ENCODE data around the gene SLC2A6.
A peak's percentile ranks its signal among the peaks of the same experiment; 100 is the strongest.

The SLC2A6 gene

DNA sequence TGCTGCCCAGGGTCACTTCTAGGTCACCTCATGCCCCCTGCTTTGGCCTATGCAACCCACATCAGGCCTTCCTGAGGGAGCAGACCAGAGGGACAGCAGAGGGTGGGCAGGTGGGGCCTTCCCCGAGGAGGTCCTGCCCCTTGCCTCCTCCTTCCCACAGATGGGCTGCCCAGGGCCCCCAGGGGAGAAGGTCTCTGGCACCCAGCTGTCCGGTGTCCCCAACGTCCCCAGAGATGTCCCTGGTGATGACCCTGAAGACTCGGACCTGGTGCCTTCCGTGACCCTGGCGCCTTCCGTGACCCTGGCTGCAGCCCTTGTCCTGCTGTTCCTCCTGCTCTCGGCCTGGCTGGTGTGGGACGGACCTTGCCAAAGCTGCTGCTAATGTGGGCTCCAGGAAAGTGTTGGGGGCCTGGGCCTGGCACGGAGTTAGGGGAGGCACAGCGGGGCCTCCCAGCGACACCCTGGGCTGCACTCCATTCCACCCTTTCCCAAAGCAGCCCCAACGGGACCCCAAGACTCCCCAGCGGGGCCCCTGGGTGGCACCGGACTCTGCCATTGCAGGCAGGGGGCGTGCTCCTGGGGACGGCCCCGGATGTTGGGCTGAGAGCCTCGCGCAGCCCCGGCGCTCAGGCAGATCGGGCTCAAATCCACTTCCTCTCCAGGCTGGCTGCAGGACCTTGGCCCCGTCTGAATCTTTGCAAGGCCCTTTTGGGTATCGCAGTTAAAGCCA lies 6.8 kb upstream of the SLC2A6 start:
- Mint-ChIP-seq H3K4me3 (peak overlapping the region; percentile 59), H3K9me3 (no peaks in the 10 kb centered on the region), H3K36me3 (ENCODE audit: insufficient read depth) (no peaks in the 10 kb centered on the region), H3K27me3 (peaks cover 15 to 18% of the 10 kb centered on the region in 2 donors), H3K4me1 (ENCODE audit: low read depth in 2 of 2) (peaks cover 4% of the 10 kb centered on the region in 2 donors), H3K27ac (no peak overlapping the region)
- DNase-seq = no peak
- ATAC-seq (replicated peaks) = peak; percentile 28

- DNase-seq (no peak), ATAC-seq (replicated peaks) (no peak)
- Mint-ChIP-seq H3K36me3 (ENCODE audit: insufficient read depth) (no peaks in the 10 kb centered on the region), H3K27ac (no peak overlapping the region), H3K9me3 (no peaks in the 10 kb centered on the region), H3K27me3 (peaks cover 6 to 10% of the 10 kb centered on the region in 2 donors), H3K4me1 (ENCODE audit: low read depth in 2 of 2) (peaks cover 6 to 7% of the 10 kb centered on the region in 2 donors), H3K4me3 (no peak overlapping the region)
Measured at GRCh38 chr9:133484671-133485437, 6.0 kb upstream of the SLC2A6 start.

DNA sequence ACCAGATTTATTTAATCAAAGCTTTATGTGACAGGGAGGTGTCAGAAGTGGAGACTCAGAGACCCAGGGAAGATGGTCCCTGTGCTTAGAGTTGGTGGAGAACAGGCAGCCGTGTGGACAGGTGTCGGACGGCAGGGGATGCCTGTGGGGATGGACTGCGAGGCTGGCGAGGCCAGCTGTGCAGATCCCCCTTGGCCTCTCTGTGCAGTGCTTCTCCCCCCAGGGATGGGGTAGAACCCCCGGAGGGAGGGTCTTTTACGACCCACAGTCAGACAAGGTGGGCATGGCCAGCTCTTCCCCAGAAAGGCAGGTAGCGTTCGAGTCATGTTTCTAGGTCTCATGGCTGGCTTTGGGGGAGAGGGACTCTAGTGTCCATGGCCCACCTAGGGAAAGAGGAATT lies 4.7 kb upstream of the SLC2A6 start:
- H3K27ac Mint-ChIP-seq = peak overlapping the region in 1 of 2 donors; percentile 14
- peaks cover 2% of the 10 kb centered on the region for H3K36me3 Mint-ChIP-seq (ENCODE audit: insufficient read depth)
- H3K4me3 Mint-ChIP-seq = no peak overlapping the region
- peaks cover 9 to 13% of the 10 kb centered on the region in 2 donors for H3K4me1 Mint-ChIP-seq (ENCODE audit: low read depth in 2 of 2)
- H3K27me3 Mint-ChIP-seq = no peaks in the 10 kb centered on the region
- no peak for ATAC-seq (replicated peaks)
- no peaks in the 10 kb centered on the region for H3K9me3 Mint-ChIP-seq
- no peak for DNase-seq

- H3K4me3 Mint-ChIP-seq = peak overlapping the region; percentile 77 to 80
- H3K9me3 Mint-ChIP-seq = no peaks in the 10 kb centered on the region
- H3K36me3 Mint-ChIP-seq (ENCODE audit: insufficient read depth) = peaks cover 4% of the 10 kb centered on the region
- ATAC-seq (replicated peaks) (peak; percentile 22), DNase-seq (peak in 1 of 3 experiments; percentile 24)
- peak overlapping the region in 1 of 2 donors; percentile 51 for H3K27ac Mint-ChIP-seq
- no peaks in the 10 kb centered on the region for H3K27me3 Mint-ChIP-seq
- peaks cover 7 to 10% of the 10 kb centered on the region in 2 donors for H3K4me1 Mint-ChIP-seq (ENCODE audit: low read depth in 2 of 2)
Measured at GRCh38 chr9:133477992-133478850, 678 bp downstream of the SLC2A6 start.

- Mint-ChIP-seq H3K27ac (peak overlapping the region in 1 of 2 donors; percentile 49), H3K4me3 (peak overlapping the region in 1 of 2 donors; percentile 80), H3K36me3 (ENCODE audit: insufficient read depth) (peaks cover 4% of the 10 kb centered on the region), H3K27me3 (no peaks in the 10 kb centered on the region), H3K9me3 (no peaks in the 10 kb centered on the region), H3K4me1 (ENCODE audit: low read depth in 2 of 2) (peaks cover 7 to 10% of the 10 kb centered on the region in 2 donors)
- DNase-seq (no peak), ATAC-seq (replicated peaks) (no peak)
Measured at GRCh38 chr9:133477461-133477860, 1.4 kb downstream of the SLC2A6 start.

- DNase-seq = no peak
- Mint-ChIP-seq H3K27me3 (no peaks in the 10 kb centered on the region), H3K4me1 (ENCODE audit: low read depth in 2 of 2) (peaks cover 7 to 10% of the 10 kb centered on the region in 2 donors), H3K4me3 (no peak overlapping the region), H3K27ac (peak overlapping the region in 1 of 2 donors; percentile 49), H3K9me3 (no peaks in the 10 kb centered on the region), H3K36me3 (ENCODE audit: insufficient read depth) (peaks cover 4% of the 10 kb centered on the region)
- no peak for ATAC-seq (replicated peaks)
Measured at GRCh38 chr9:133476941-133477340, 2.0 kb downstream of the SLC2A6 start.

DNA sequence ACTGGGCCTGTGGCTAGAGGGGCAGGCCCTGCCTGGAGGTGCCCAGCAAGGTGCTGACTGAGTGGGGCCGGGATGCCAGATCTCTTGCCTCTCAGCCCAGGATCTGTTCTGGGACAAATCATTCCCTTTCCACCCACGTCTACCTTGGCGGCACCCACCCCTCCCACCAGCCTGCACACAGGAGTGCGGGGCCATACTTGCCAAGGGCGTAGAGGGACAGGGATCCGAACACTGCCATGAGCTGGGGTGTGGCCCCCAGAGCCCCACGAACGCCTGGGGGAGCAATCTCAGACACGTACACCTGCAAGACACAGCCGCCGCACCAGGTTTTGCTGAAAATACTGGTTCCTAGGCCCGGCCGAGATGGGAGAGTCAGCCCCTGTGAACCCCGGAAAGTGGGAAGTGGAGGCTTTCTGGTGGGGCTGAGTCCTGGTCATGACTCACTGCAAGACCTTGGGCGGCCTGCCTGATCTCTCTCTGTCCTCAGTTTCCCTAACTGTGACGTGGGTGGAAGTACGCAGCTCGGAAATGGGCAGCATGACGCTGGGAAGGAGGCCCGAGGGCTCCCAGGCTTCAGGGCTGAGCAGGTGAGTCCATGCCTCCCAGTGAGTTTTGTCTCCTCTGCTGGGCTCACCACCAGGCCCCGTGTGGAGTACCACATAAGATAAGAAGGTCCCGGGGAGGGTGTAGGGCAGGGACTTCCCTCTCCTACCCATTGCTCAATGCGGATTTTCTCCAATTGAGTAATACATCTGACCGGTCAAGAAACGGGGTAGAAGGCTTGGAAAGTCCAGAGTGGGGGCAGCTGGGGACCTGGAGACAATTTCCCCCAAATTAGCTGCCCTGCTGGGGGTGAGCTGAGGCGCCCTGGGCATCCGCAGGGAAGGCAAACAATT lies 2.6 kb downstream of the SLC2A6 start:
- H3K4me3 Mint-ChIP-seq = peak overlapping the region in 1 of 2 donors; percentile 27
- peaks cover 7 to 10% of the 10 kb centered on the region in 2 donors for H3K4me1 Mint-ChIP-seq (ENCODE audit: low read depth in 2 of 2)
- peak overlapping the region in 1 of 2 donors; percentile 25 for H3K27ac Mint-ChIP-seq
- no peak for ATAC-seq (replicated peaks)
- peaks cover 4% of the 10 kb centered on the region for H3K36me3 Mint-ChIP-seq (ENCODE audit: insufficient read depth)
- H3K27me3 Mint-ChIP-seq = no peaks in the 10 kb centered on the region
- no peak for DNase-seq
- no peaks in the 10 kb centered on the region for H3K9me3 Mint-ChIP-seq

GRCh38 chr9:133475292-133476012 lies 3.4 kb downstream of the SLC2A6 start:
- Mint-ChIP-seq H3K9me3 (no peaks in the 10 kb centered on the region), H3K36me3 (ENCODE audit: insufficient read depth) (peaks cover 4% of the 10 kb centered on the region), H3K27me3 (no peaks in the 10 kb centered on the region), H3K4me1 (ENCODE audit: low read depth in 2 of 2) (peaks cover 8 to 10% of the 10 kb centered on the region in 2 donors), H3K4me3 (no peak overlapping the region), H3K27ac (no peak overlapping the region)
- ATAC-seq (replicated peaks) = no peak
- DNase-seq = no peak

GRCh38 chr9:133474853-133475252 lies 4.0 kb downstream of the SLC2A6 start:
- Mint-ChIP-seq H3K27ac (peak overlapping the region in 1 of 2 donors; percentile 38), H3K27me3 (no peaks in the 10 kb centered on the region), H3K9me3 (no peaks in the 10 kb centered on the region), H3K4me3 (no peak overlapping the region), H3K4me1 (ENCODE audit: low read depth in 2 of 2) (peaks cover 7% of the 10 kb centered on the region in 2 donors), H3K36me3 (ENCODE audit: insufficient read depth) (peaks cover 4% of the 10 kb centered on the region)
- DNase-seq = no peak
- ATAC-seq (replicated peaks) = no peak

GRCh38 chr9:133474215-133474614 lies 4.7 kb downstream of the SLC2A6 start:
- Mint-ChIP-seq H3K27ac (peak overlapping the region in 1 of 2 donors; percentile 38), H3K27me3 (no peaks in the 10 kb centered on the region), H3K4me3 (no peak overlapping the region), H3K4me1 (ENCODE audit: low read depth in 2 of 2) (peaks cover under 1 to 4% of the 10 kb centered on the region in 2 donors), H3K9me3 (no peaks in the 10 kb centered on the region), H3K36me3 (ENCODE audit: insufficient read depth) (peaks cover 4% of the 10 kb centered on the region)
- DNase-seq (no peak), ATAC-seq (replicated peaks) (no peak)

- Mint-ChIP-seq H3K27ac (peak overlapping the region in 1 of 2 donors; percentile 38), H3K4me3 (no peak overlapping the region)
Measured at GRCh38 chr9:133473743-133474142, 5.2 kb downstream of the SLC2A6 start.

More at GRCh38 chr9:133473743-133474142, 5.2 kb downstream of the SLC2A6 start:
- Mint-ChIP-seq H3K9me3 (no peaks in the 10 kb centered on the region), H3K4me1 (ENCODE audit: low read depth in 2 of 2) (peaks cover 0 to 4% of the 10 kb centered on the region in 2 donors), H3K27me3 (no peaks in the 10 kb centered on the region), H3K36me3 (ENCODE audit: insufficient read depth) (peaks cover 3% of the 10 kb centered on the region)
- DNase-seq (no peak), ATAC-seq (replicated peaks) (no peak)

Data from effector memory CD8-positive, alpha-beta T cell (primary cell).